Measurements from ENCODE around the gene AGMO. TPM values are rescaled to one million over a fixed set of nuclear protein-coding genes. Genes with fewer than 3 reads are reported as not detected.

The AGMO gene
- total RNA-seq, 1 experiment from 2014 or later = 0.11 TPM

- H3K36me3 ChIP-seq (ENCODE audit: low read depth, low read length) = no peaks in the 10 kb centered on the region
- no peaks in the 10 kb centered on the region for H3K9me3 ChIP-seq (ENCODE audit: low read length)
- DNase-seq (no peak), ATAC-seq (no peak)
- TF ChIP-seq CTCF (conservative IDR thresholded peaks at IDR 0.05; ENCODE audit: low read depth, low read length) = no peak
- no peak for TF ChIP-seq EZH2 (IDR thresholded peaks at IDR 0.05; ENCODE audit: low read length, unreplicated experiment)
- TF ChIP-seq EZH2phosphoT487 (IDR thresholded peaks at IDR 0.05; ENCODE audit: borderline replicate concordance, low read length) = no peak
- no peaks in the 10 kb centered on the region for H3K9me2 ChIP-seq (replicated peaks; ENCODE audit: low read length)
- ChIA-PET POLR2A (ENCODE audit: unreplicated experiment) (no interaction called here), CTCF (no interaction called here)
- no peaks in the 10 kb centered on the region for H3F3A ChIP-seq (ENCODE audit: low read length, unreplicated experiment)
- peaks cover 12% of the 10 kb centered on the region for H3K27me3 ChIP-seq (ENCODE audit: low read length)
- H3K4me3 ChIP-seq (ENCODE audit: low read length) = no peak overlapping the region
- no peaks in the 10 kb centered on the region for H4K20me1 ChIP-seq (ENCODE audit: low read length)
- no peak overlapping the region for H3K4me2 ChIP-seq (ENCODE audit: low read length)
- intact Hi-C loops (cut with micrococcal nuclease) = no loop called here
- H3K79me2 ChIP-seq (ENCODE audit: low read length) = no peaks in the 10 kb centered on the region
- H2AFZ ChIP-seq (ENCODE audit: low read length) = no peak overlapping the region
- no peaks in the 10 kb centered on the region for H3K4me1 ChIP-seq (ENCODE audit: insufficient read depth, low read length)
- BruUV-seq (replicated peaks) = no TSS peak
- H3K9ac ChIP-seq (ENCODE audit: low read length) = no peak overlapping the region
- H3K27ac ChIP-seq (ENCODE audit: low read length) = no peak overlapping the region
Observed at GRCh38 chr7:15489861-15490260, 72.0 kb downstream of the AGMO start.

DNA sequence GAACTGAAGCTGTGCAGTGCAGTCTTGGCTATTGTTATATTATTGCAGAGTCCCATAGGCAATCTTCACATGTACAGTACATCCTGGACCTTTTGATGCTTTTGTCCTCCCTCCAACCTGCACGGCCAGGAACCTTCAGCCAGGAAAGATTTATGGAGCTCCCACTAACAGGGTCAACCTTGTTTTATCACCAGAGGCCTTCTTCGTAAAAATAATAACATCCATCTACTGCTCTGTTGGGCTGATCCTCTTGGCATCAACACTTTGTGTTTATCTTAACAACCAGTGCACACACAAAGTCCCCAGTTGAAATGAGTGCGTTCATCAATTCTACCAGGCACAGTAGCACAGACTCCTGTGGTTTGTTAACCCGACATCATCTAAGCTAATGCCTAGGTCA is 72.4 kb downstream of the AGMO start:
- TF ChIP-seq EZH2 (IDR thresholded peaks at IDR 0.05; ENCODE audit: low read length, unreplicated experiment) (no peak), EZH2phosphoT487 (IDR thresholded peaks at IDR 0.05; ENCODE audit: borderline replicate concordance, low read length) (no peak), CTCF (conservative IDR thresholded peaks at IDR 0.05; ENCODE audit: low read depth, low read length) (no peak)
- H4K20me1 ChIP-seq (ENCODE audit: low read length) = no peaks in the 10 kb centered on the region
- no peak for DNase-seq
- H3K9ac ChIP-seq (ENCODE audit: low read length) = no peak overlapping the region
- no peaks in the 10 kb centered on the region for H3K79me2 ChIP-seq (ENCODE audit: low read length)
- CTCF ChIA-PET = no interaction called here
- no peaks in the 10 kb centered on the region for H3K4me1 ChIP-seq (ENCODE audit: insufficient read depth, low read length)
- no peaks in the 10 kb centered on the region for H3K9me3 ChIP-seq (ENCODE audit: low read length)
- H2AFZ ChIP-seq (ENCODE audit: low read length) = no peak overlapping the region
- no peaks in the 10 kb centered on the region for H3K36me3 ChIP-seq (ENCODE audit: low read depth, low read length)
- ATAC-seq = no peak
- no peaks in the 10 kb centered on the region for H3K9me2 ChIP-seq (replicated peaks; ENCODE audit: low read length)
- no TSS peak for BruUV-seq (replicated peaks)
- H3K4me3 ChIP-seq (ENCODE audit: low read length) = no peak overlapping the region
- peaks cover 12% of the 10 kb centered on the region for H3K27me3 ChIP-seq (ENCODE audit: low read length)
- intact Hi-C loops (cut with micrococcal nuclease) = no loop called here
- H3K27ac ChIP-seq (ENCODE audit: low read length) = no peak overlapping the region
- no peak overlapping the region for H3K4me2 ChIP-seq (ENCODE audit: low read length)
- H3F3A ChIP-seq (ENCODE audit: low read length, unreplicated experiment) = no peaks in the 10 kb centered on the region
- POLR2A ChIA-PET (ENCODE audit: unreplicated experiment) = no interaction called here

DNA sequence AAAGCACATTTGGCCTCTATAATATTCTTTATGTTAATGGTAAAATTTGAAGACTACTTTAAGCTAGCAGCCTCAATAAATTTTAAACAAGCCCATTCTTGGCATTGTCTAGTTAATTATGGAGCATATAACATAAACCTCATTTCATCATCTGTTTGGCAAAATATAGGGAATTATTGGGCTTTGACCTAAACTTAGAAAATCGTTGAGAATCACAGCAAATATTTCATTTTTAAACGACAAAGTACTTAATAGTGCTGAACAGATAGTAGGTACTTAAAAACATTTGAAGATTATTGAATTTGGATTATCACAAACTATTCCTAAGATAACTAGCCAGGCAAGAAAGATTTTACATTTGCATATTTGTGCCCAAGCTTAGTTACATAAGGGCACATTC is 73.4 kb downstream of the AGMO start:
- peaks cover 12% of the 10 kb centered on the region for H3K27me3 ChIP-seq (ENCODE audit: low read length)
- CTCF ChIA-PET = no interaction called here

More for the DNA sequence above, 73.4 kb downstream of the AGMO start:
- no TSS peak for BruUV-seq (replicated peaks)
- no peak for TF ChIP-seq EZH2phosphoT487 (IDR thresholded peaks at IDR 0.05; ENCODE audit: borderline replicate concordance, low read length)
- TF ChIP-seq EZH2 (IDR thresholded peaks at IDR 0.05; ENCODE audit: low read length, unreplicated experiment) = no peak
- no peak for TF ChIP-seq CTCF (conservative IDR thresholded peaks at IDR 0.05; ENCODE audit: low read depth, low read length)
- DNase-seq = no peak
- ATAC-seq = no peak
- Histone ChIP-seq H3K4me1 (ENCODE audit: insufficient read depth, low read length) (no peaks in the 10 kb centered on the region), H3K27ac (ENCODE audit: low read length) (no peak overlapping the region), H3K36me3 (ENCODE audit: low read depth, low read length) (no peaks in the 10 kb centered on the region), H3K9me3 (ENCODE audit: low read length) (no peaks in the 10 kb centered on the region), H3F3A (ENCODE audit: low read length, unreplicated experiment) (no peaks in the 10 kb centered on the region), H3K9me2 (replicated peaks; ENCODE audit: low read length) (no peaks in the 10 kb centered on the region), H2AFZ (ENCODE audit: low read length) (no peak overlapping the region), H3K4me3 (ENCODE audit: low read length) (no peak overlapping the region), H3K79me2 (ENCODE audit: low read length) (no peaks in the 10 kb centered on the region), H4K20me1 (ENCODE audit: low read length) (no peaks in the 10 kb centered on the region), H3K4me2 (ENCODE audit: low read length) (no peak overlapping the region), H3K9ac (ENCODE audit: low read length) (no peak overlapping the region)
- intact Hi-C loops (cut with micrococcal nuclease) = no loop called here
- POLR2A ChIA-PET (ENCODE audit: unreplicated experiment) = no interaction called here

Data from PC-3 (cell line).